Loucy (cell line): ENCODE measurements around the gene MYO18A.

Experiments
- H2AFZ ChIP-seq: fragments of 200-600 bp; sonication (generic); 2 replicates; pipeline ENCODE4 v1.6.0; 2016; ENCODE audit warnings: antibody characterized with exemption, mild to moderate bottlenecking, low read length, moderate library complexity
- H3F3A ChIP-seq: fragments of 200-600 bp; 2 replicates; pipeline ENCODE4 v1.6.0; 2016; ENCODE audit warnings: antibody characterized with exemption, low read depth, mild to moderate bottlenecking
- H3K27me3 ChIP-seq: fragments of 200-600 bp; sonication (generic); 2 replicates; pipeline ENCODE4 v1.6.1; 2014; ENCODE audit warnings: low read length, mild to moderate bottlenecking; ENCODE audit not compliant: insufficient read depth, poor library complexity, severe bottlenecking
- H3K36me3 ChIP-seq: fragments of 200-600 bp; sonication (generic); 2 replicates; pipeline ENCODE4 v1.6.1; 2016; ENCODE audit warnings: low read length; ENCODE audit not compliant: insufficient read depth
- H3K4me1 ChIP-seq: fragments of 200-600 bp; sonication (generic); 2 replicates; pipeline ENCODE4 v1.5.1; 2014; ENCODE audit warnings: low read length, mild to moderate bottlenecking; ENCODE audit not compliant: insufficient read depth, poor library complexity, severe bottlenecking
- H3K4me2 ChIP-seq: fragments of 200-600 bp; sonication (generic); 2 replicates; pipeline ENCODE4 v1.6.0; 2014; ENCODE audit warnings: antibody characterized with exemption, low read length, low read depth, mild to moderate bottlenecking; ENCODE audit not compliant: poor library complexity, severe bottlenecking
- H3K4me3 ChIP-seq: fragments of 200-600 bp; sonication (generic); 2 replicates; pipeline ENCODE4 v1.5.1; 2014; ENCODE audit warnings: low read length, mild to moderate bottlenecking, mixed read lengths; ENCODE audit not compliant: poor library complexity, severe bottlenecking
- H3K79me2 ChIP-seq: fragments of 200-600 bp; sonication (generic); 2 replicates; pipeline ENCODE4 v1.6.1; 2014; ENCODE audit warnings: low read length; ENCODE audit not compliant: insufficient read depth
- H3K9ac ChIP-seq: fragments of 200-600 bp; sonication (generic); 2 replicates; pipeline ENCODE4 v1.6.0; 2014; ENCODE audit warnings: mild to moderate bottlenecking, low read depth, low read length, moderate library complexity; ENCODE audit not compliant: poor library complexity, severe bottlenecking
- H3K9me2 ChIP-seq: fragments of 200-600 bp; sonication (generic); replicated peaks from 2 replicates; pipeline ENCODE4 v1.6.1; 2016; ENCODE audit warnings: low read depth, low read length, mixed read lengths
- H3K9me3 ChIP-seq: fragments of 200-600 bp; sonication (generic); 2 replicates; pipeline ENCODE4 v1.6.1; 2014; ENCODE audit warnings: mild to moderate bottlenecking, antibody characterized with exemption, low read length, low read depth; ENCODE audit not compliant: insufficient read depth
- H4K20me1 ChIP-seq: fragments of 200-600 bp; sonication (generic); 2 replicates; pipeline ENCODE4 v1.6.0; 2014; ENCODE audit warnings: antibody characterized with exemption, low read length, mild to moderate bottlenecking; ENCODE audit not compliant: insufficient read depth, poor library complexity, severe bottlenecking
- EZH2phosphoT487 ChIP-seq: fragments of 200-600 bp; IDR thresholded peaks from 2 replicates; pipeline ENCODE4 v1.6.1; 2018; ENCODE audit warnings: antibody characterized with exemption, mild to moderate bottlenecking, moderate library complexity, borderline replicate concordance
- TF ChIP-seq, protein P1 (sequence below): fragments of 200-600 bp; sonication (generic); conservative IDR thresholded peaks from 2 replicates; pipeline ENCODE4 v1.5.1; 2014; ENCODE audit warnings: mild to moderate bottlenecking, antibody characterized with exemption, low read length

MYO18A gene

DNA sequence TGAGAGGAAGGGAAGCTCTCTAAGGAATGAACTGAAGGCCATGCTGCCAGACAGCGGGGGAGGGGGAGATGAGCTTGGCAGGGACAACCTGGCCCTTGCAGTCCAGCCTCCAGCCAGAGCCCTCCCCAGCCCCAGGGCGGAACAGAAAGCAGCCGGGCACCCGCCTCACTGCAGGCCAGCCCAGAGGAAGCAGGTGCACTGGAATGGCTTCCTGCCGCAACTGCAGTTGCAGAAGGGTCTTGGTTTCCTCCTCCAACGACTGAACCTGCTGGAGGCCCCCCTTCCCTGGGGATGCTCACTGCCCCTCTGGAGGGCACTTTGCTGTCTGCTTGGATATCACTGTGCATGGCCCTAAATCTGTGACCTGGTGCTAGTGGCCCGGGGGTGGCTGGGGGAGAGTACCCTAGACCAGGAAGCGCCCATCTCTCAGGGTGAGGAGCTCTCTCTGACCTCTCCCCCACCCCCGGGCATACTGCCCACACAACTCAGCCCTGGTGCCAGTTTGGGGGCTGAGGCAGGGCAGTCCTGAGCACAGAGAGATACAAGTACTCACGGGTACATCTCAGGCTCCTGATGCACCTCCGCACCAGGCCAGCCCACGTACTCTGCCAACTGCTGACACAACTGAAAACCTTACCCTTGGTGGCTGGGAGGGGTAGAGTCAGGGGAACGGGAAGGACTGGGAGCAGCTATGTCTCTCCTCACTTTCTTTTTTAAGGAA lies 41.1 kb downstream of the MYO18A start:
- Histone ChIP-seq H3K9me2 (no peaks in the 10 kb centered on the region), H3F3A (0 out of 2 replicates have a peak, but pooled peaks cover 9% of the 10 kb centered on the region), H3K9me3 (no peaks in the 10 kb centered on the region), H4K20me1 (peaks cover 42% of the 10 kb centered on the region), H3K4me3 (peak overlapping the region; percentile 93), H3K4me2 (peak overlapping the region; percentile 93), H3K9ac (peak overlapping the region; percentile 100), H3K27me3 (peaks cover 5% of the 10 kb centered on the region), H3K4me1 (peaks cover 54% of the 10 kb centered on the region), H3K79me2 (peaks cover 78% of the 10 kb centered on the region), H2AFZ (no peak overlapping the region), H3K36me3 (peaks cover 11% of the 10 kb centered on the region; the same call in 1 of the 2 replicates)
- TF ChIP-seq EZH2phosphoT487: no peak
- TF ChIP-seq, protein P1, sequence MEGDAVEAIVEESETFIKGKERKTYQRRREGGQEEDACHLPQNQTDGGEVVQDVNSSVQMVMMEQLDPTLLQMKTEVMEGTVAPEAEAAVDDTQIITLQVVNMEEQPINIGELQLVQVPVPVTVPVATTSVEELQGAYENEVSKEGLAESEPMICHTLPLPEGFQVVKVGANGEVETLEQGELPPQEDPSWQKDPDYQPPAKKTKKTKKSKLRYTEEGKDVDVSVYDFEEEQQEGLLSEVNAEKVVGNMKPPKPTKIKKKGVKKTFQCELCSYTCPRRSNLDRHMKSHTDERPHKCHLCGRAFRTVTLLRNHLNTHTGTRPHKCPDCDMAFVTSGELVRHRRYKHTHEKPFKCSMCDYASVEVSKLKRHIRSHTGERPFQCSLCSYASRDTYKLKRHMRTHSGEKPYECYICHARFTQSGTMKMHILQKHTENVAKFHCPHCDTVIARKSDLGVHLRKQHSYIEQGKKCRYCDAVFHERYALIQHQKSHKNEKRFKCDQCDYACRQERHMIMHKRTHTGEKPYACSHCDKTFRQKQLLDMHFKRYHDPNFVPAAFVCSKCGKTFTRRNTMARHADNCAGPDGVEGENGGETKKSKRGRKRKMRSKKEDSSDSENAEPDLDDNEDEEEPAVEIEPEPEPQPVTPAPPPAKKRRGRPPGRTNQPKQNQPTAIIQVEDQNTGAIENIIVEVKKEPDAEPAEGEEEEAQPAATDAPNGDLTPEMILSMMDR: no peak

DNA sequence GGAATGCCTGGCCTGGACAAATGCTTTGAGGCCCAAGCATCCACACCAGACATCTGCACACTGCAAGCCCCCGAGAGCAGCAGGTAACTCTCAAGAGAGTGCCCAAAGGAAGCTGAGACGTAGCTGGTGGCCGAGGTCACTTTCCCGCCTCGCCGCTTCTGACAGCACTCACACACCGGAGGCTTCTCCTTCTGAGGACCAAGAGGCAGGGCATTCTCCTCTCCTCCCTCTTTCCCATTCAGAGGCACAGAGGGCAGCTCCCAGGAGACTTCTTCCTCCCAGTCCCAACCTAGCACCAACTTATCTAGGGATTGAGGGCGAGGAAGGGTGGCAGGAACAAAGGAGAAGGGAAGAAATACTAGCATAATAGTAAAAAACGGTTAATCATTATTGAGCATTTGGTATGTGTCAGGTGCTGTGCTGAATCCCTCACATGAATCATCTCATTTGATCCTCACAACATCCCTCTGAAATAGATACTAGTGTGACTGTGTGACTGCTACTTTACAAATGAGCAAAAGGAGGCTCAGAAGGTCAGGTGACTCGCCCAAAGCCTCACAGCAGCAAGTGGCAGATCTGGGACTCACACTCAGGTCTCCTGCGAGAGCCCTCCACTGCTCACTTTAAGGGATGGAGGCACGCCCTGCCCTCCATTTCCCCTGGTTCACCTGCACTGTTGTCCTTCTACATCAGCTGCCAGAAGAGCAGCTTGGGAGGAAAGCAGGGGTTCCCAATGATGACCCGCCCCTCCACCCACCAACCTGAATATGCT lies 41.8 kb downstream of the MYO18A start:
- peak overlapping the region; percentile 93 for H3K4me2 ChIP-seq
- no peak for TF ChIP-seq EZH2phosphoT487
- TF ChIP-seq, protein P1: no peak
- H3K4me3 ChIP-seq: peak overlapping the region; percentile 93
- H3K36me3 ChIP-seq: peaks cover 11% of the 10 kb centered on the region; the same call in 1 of the 2 replicates
- no peaks in the 10 kb centered on the region for H3K9me2 ChIP-seq
- H3K4me1 ChIP-seq: peaks cover 54% of the 10 kb centered on the region
- 0 out of 2 replicates have a peak, but pooled peaks cover 9% of the 10 kb centered on the region for H3F3A ChIP-seq
- H3K9me3 ChIP-seq: no peaks in the 10 kb centered on the region
- peaks cover 50% of the 10 kb centered on the region for H4K20me1 ChIP-seq
- no peak overlapping the region for H2AFZ ChIP-seq
- peak overlapping the region; percentile 100 for H3K9ac ChIP-seq
- peaks cover 85% of the 10 kb centered on the region for H3K79me2 ChIP-seq
- H3K27me3 ChIP-seq: peaks cover 5% of the 10 kb centered on the region

DNA sequence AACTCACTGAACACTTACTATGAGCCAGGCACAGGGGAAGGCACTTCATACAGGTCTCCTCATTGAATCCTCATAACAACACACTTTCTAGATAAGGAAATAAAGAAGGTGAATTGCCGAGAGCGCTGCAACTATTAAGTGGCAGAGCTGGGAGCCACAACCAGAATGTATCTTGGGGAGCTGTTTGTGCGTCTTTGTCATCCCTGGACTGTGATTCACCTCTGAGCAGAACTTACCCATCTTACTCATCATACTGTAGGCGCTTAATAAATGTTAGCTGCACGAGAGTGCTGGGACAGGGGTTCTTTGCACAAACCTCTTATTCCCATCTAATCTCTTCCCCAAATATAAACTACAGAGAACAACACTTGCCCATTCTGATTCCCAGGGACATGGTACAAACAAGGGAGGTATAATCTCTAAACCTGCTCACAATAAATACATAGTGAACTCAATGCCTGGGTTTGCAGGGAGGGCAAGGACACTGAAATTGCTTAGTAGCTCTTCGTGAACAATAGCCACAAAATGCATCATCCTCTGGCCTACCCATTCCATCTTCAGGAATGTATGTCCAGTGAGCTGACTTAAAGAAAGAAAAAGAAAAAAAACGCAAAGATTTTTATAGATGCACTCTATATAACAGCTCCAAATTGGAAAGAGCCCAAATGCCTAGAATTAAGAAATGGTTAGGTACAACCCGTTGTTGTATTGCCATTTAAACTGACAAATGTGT lies 43.0 kb downstream of the MYO18A start:
- Histone ChIP-seq H3F3A (0 out of 2 replicates have a peak, but pooled peaks cover 9% of the 10 kb centered on the region), H3K79me2 (peaks cover 85% of the 10 kb centered on the region), H3K4me3 (peak overlapping the region; percentile 93), H3K9me2 (no peaks in the 10 kb centered on the region), H4K20me1 (peaks cover 62% of the 10 kb centered on the region), H3K27me3 (peaks cover 5% of the 10 kb centered on the region), H3K9me3 (no peaks in the 10 kb centered on the region), H3K4me1 (peaks cover 58% of the 10 kb centered on the region), H3K9ac (peak overlapping the region; percentile 100), H2AFZ (no peak overlapping the region), H3K4me2 (peak overlapping the region; percentile 93), H3K36me3 (peaks cover 11% of the 10 kb centered on the region; the same call in 1 of the 2 replicates)
- TF ChIP-seq, protein P1: no peak
- TF ChIP-seq EZH2phosphoT487: no peak
